Mesenteric fat pad (tissue), 1 donor: ENCODE data around the gene CD79A. TPM values are rescaled to one million over a fixed set of nuclear protein-coding genes. Genes with fewer than 3 reads are reported as not detected.

Source experiments
- DNase-seq: peaks from one replicate; pipeline ENCODE4 v3.0.0-alpha.2; 2020; ENCODE audit warnings: low spot score
- total RNA-seq: library from RNA; stranded (reverse); fragmentation: NEBNext Ultra II Directional; extraction: Animal tissue kit (Norgen Biotek cat#: 25700); gene quantifications from one replicate; pipeline ENCODE4 v1.2.1, GENCODE V29; 2021
- donor health status: DM: yes; HTN: yes; CAD: no.

The CD79A gene
- total RNA-seq, 1 donor from 2014 or later, result 0.61 TPM

- no peak for DNase-seq
Measured at GRCh38 chr19:41883463-41883820, 6.4 kb downstream of the CD79A start.

GRCh38 chr19:41883821-41884733 is 7.0 kb downstream of the CD79A start:
- peak; percentile 98 for DNase-seq

GRCh38 chr19:41886761-41887710 is 10.0 kb downstream of the CD79A start:
- no peak for DNase-seq

GRCh38 chr19:41887711-41888382 is 10.8 kb downstream of the CD79A start:
- no peak for DNase-seq

GRCh38 chr19:41888926-41889325 is 11.8 kb downstream of the CD79A start:
- no peak for DNase-seq

- no peak for DNase-seq
Measured at GRCh38 chr19:41889896-41890295, 12.8 kb downstream of the CD79A start.

GRCh38 chr19:41890936-41891335 is 13.9 kb downstream of the CD79A start:
- no peak for DNase-seq

GRCh38 chr19:41892173-41892902 is 15.3 kb downstream of the CD79A start:
- no peak for DNase-seq

- no peak for DNase-seq
Measured at GRCh38 chr19:41893899-41894298, 16.8 kb downstream of the CD79A start.

GRCh38 chr19:41894350-41894749 is 17.3 kb downstream of the CD79A start:
- DNase-seq, result no peak

- DNase-seq, result no peak
Measured at GRCh38 chr19:41895745-41896580, 18.9 kb downstream of the CD79A start.

GRCh38 chr19:41896581-41896942 is 19.5 kb downstream of the CD79A start:
- no peak for DNase-seq

GRCh38 chr19:41897181-41897580 is 20.1 kb downstream of the CD79A start:
- no peak for DNase-seq

GRCh38 chr19:41897820-41898219 is 20.7 kb downstream of the CD79A start:
- no peak for DNase-seq

GRCh38 chr19:41898235-41898634 is 21.2 kb downstream of the CD79A start:
- DNase-seq, result no peak

GRCh38 chr19:41901707-41902360 is 24.8 kb downstream of the CD79A start:
- no peak for DNase-seq

- no peak for DNase-seq
Measured at GRCh38 chr19:41902594-41902993, 25.5 kb downstream of the CD79A start.

- DNase-seq, result no peak
Measured at GRCh38 chr19:41903193-41903953, 26.3 kb downstream of the CD79A start.
